OCI-LY7 (cell line): Measurements from ENCODE around the gene MBD1. TPM values are rescaled to one million over a fixed set of nuclear protein-coding genes. Genes with fewer than 3 reads are reported as not detected.
"Not testable (repeated sequence)": the region's sequence is repeated elsewhere in the genome, so short reads cannot be mapped to it uniquely, and the experiment has no call there.

ENCODE experiments used
- BruUV-seq: library from RNA; stranded (reverse); fragments of 400-500 nt; replicated peaks from 2 replicates; lab custom pipeline; 2021; lab: Mats Ljungman, UMichigan
- CTCF ChIA-PET: fragments of 300-600 bp; sonication (Branson Sonifier 250); formaldehyde crosslinking; loops from one replicate; lab custom pipeline; 2022; ENCODE audit warnings: antibody characterized with exemption; ENCODE audit not compliant: unreplicated experiment; lab: Charles Lee
- POLR2A ChIA-PET: fragments of 300-600 bp; sonication (Branson Sonifier 250); formaldehyde crosslinking; loops from one replicate; lab custom pipeline; 2022; ENCODE audit warnings: antibody characterized with exemption; lab: Charles Lee
- DNase-seq: peaks from one replicate; pipeline ENCODE4 v3.0.0-alpha.2; 2015; ENCODE audit warnings: low spot score
- H2AFZ ChIP-seq: fragments of 200-600 bp; sonication (generic), shearing (Covaris generic); 2 replicates; pipeline ENCODE4 v1.6.1; 2014; ENCODE audit warnings: mild to moderate bottlenecking, antibody characterized with exemption, low read length, moderate library complexity
- H3K27ac ChIP-seq: fragments of 200-600 bp; sonication (generic); 2 replicates; pipeline ENCODE4 v1.5.1; 2014; ENCODE audit warnings: mixed run types, low read depth, mild to moderate bottlenecking, moderate library complexity, low read length, inconsistent platforms; ENCODE audit not compliant: poor library complexity, severe bottlenecking
- H3K36me3 ChIP-seq: fragments of 200-600 bp; sonication (generic); 2 replicates; pipeline ENCODE4 v1.6.1; 2014; ENCODE audit warnings: mild to moderate bottlenecking, antibody characterized with exemption, low read length, moderate library complexity, mixed read lengths; ENCODE audit not compliant: insufficient read depth
- H3K4me1 ChIP-seq: fragments of 200-600 bp; sonication (generic); 2 replicates; pipeline ENCODE4 v1.5.1; 2014; ENCODE audit warnings: mild to moderate bottlenecking, low read length; ENCODE audit not compliant: insufficient read depth, poor library complexity, severe bottlenecking
- H3K4me2 ChIP-seq: fragments of 200-600 bp; sonication (generic); 2 replicates; pipeline ENCODE4 v1.6.1; 2014; ENCODE audit warnings: mild to moderate bottlenecking, low read length
- H3K4me3 ChIP-seq: fragments of 200-600 bp; sonication (generic); 2 replicates; pipeline ENCODE4 v1.5.1; 2014; ENCODE audit warnings: mild to moderate bottlenecking, low read depth, low read length; ENCODE audit not compliant: poor library complexity, severe bottlenecking
- H3K79me2 ChIP-seq: fragments of 200-600 bp; sonication (generic); 2 replicates; pipeline ENCODE4 v1.6.1; 2016; ENCODE audit warnings: low read depth, mild to moderate bottlenecking, low read length, moderate library complexity, mixed read lengths; ENCODE audit not compliant: insufficient read depth
- H3K9me2 ChIP-seq: fragments of 200-600 bp; sonication (generic); 2 replicates; pipeline ENCODE4 v1.6.1; 2016; ENCODE audit warnings: mild to moderate bottlenecking, low read length, mixed read lengths; ENCODE audit not compliant: insufficient read depth
- H3K9me3 ChIP-seq: fragments of 200-600 bp; sonication (generic); 2 replicates; pipeline ENCODE4 v1.6.1; 2014; ENCODE audit warnings: mild to moderate bottlenecking, mixed run types, low read length, mixed read lengths
- H4K20me1 ChIP-seq: fragments of 200-600 bp; sonication (generic); 2 replicates; pipeline ENCODE4 v1.6.1; 2014; ENCODE audit warnings: mild to moderate bottlenecking, antibody characterized with exemption, low read length, moderate library complexity, mixed read lengths; ENCODE audit not compliant: insufficient read depth
- CTCF ChIP-seq: fragments of 200-600 bp; sonication (generic); conservative IDR thresholded peaks from 2 replicates; pipeline ENCODE4 v1.5.1; 2014; ENCODE audit warnings: mild to moderate bottlenecking, antibody characterized with exemption, low read length, moderate library complexity, mixed read lengths
- EZH2phosphoT487 ChIP-seq: fragments of 200-600 bp; sonication (generic); IDR thresholded peaks from 2 replicates; pipeline ENCODE4 v1.6.1; 2018; ENCODE audit warnings: low read depth, borderline replicate concordance, mild to moderate bottlenecking, mixed run types, antibody characterized with exemption, low read length, moderate library complexity, mixed read lengths
- intact Hi-C: fragments of 100-400 bp; cut with micrococcal nuclease; formaldehyde crosslinking; loops from one replicate; pipeline ENCODE4 v1.10.0; 2022; ENCODE audit not compliant: unreplicated experiment
- total RNA-seq, 2 experiments: library from RNA; depleted of rRNA in 1 of 2; stranded (reverse); fragments of >200 nt in 1 of 2; shearing (Covaris generic) in 1 of 2; gene quantifications; 2 replicates each; pipeline ENCODE4 v1.2.3, GENCODE V29; 2014 to 2022

MBD1 gene
- total RNA-seq, 2 experiments from 2014 or later = 42.2 to 47.3 TPM

GRCh38 chr18:50311650-50312049 lies 30.3 kb upstream of the MBD1 start:
- ChIA-PET POLR2A (interaction anchor here (1.5 kb wide), 1 partner anchor 27 kb away, joined by 3 read pairs; no protein-coding TSS in a partner anchor), CTCF (no interaction called here)
- DNase-seq = no peak
- H3K9me2 ChIP-seq = no peaks in the 10 kb centered on the region
- H3K27ac ChIP-seq = peak overlapping the region; percentile 93
- H4K20me1 ChIP-seq = no peaks in the 10 kb centered on the region
- no peaks in the 10 kb centered on the region for H3K79me2 ChIP-seq
- TF ChIP-seq EZH2phosphoT487 (no peak), CTCF (no peak)
- intact Hi-C loops = loop anchor here (5.0 kb wide), 1 partner anchor 46 kb away; no protein-coding TSS in a partner anchor
- peak overlapping the region; percentile 73 for H3K4me2 ChIP-seq
- H3K36me3 ChIP-seq = no peaks in the 10 kb centered on the region
- H3K4me1 ChIP-seq = peaks cover 73% of the 10 kb centered on the region
- H3K9me3 ChIP-seq = peaks cover 2% of the 10 kb centered on the region; the same call in 1 of the 2 replicates
- no TSS peak for BruUV-seq
- H3K4me3 ChIP-seq = no peak overlapping the region
- no peak overlapping the region for H2AFZ ChIP-seq

- Histone ChIP-seq H4K20me1 (no peaks in the 10 kb centered on the region), H3K79me2 (no peaks in the 10 kb centered on the region), H3K27ac (no peak overlapping the region), H3K4me2 (no peak overlapping the region), H2AFZ (no peak overlapping the region), H3K9me3 (peaks cover 7% of the 10 kb centered on the region; the same call in 1 of the 2 replicates), H3K36me3 (no peaks in the 10 kb centered on the region; the same call in 1 of the 2 replicates), H3K9me2 (no peaks in the 10 kb centered on the region), H3K4me3 (no peak overlapping the region), H3K4me1 (peaks cover 62% of the 10 kb centered on the region)
- CTCF ChIA-PET = no interaction called here
- DNase-seq = no peak
- no peak for TF ChIP-seq CTCF
- no peak for TF ChIP-seq EZH2phosphoT487
- no TSS peak for BruUV-seq
- POLR2A ChIA-PET = no interaction called here
- intact Hi-C loops = loop anchor here (5.0 kb wide), 1 partner anchor 47 kb away; no protein-coding TSS in a partner anchor
Measured at GRCh38 chr18:50310080-50310479, 28.8 kb upstream of the MBD1 start.

- POLR2A ChIA-PET, intact Hi-C loops, H2AFZ ChIP-seq, BruUV-seq, H3K27ac ChIP-seq, H3K9me2 ChIP-seq, H3K36me3 ChIP-seq, H3K79me2 ChIP-seq, H4K20me1 ChIP-seq, DNase-seq, H3K4me2 ChIP-seq, H3K9me3 ChIP-seq, CTCF ChIA-PET, H3K4me3 ChIP-seq: not testable (repeated sequence)
- H3K4me1 ChIP-seq = peaks cover 50% of the 10 kb centered on the region
Measured at GRCh38 chr18:50308851-50309250, 27.5 kb upstream of the MBD1 start.
